Loucy (cell line): ENCODE results near the gene THYN1.

ENCODE experiments used
- CTCF ChIP-seq: fragments of 200-600 bp; sonication (generic); conservative IDR thresholded peaks from 2 replicates; pipeline ENCODE4 v1.5.1; 2014; ENCODE audit warnings: mild to moderate bottlenecking, antibody characterized with exemption, low read length
- EZH2phosphoT487 ChIP-seq: fragments of 200-600 bp; IDR thresholded peaks from 2 replicates; pipeline ENCODE4 v1.6.1; 2018; ENCODE audit warnings: antibody characterized with exemption, mild to moderate bottlenecking, moderate library complexity, borderline replicate concordance

- TF ChIP-seq CTCF (no peak), EZH2phosphoT487 (no peak)
These were observed 19.4 kb downstream of the THYN1 start for GRCh38 chr11:134233729-134234179.
